MV-4-11 (cell line): ENCODE results near the gene PGBD5.

ENCODE experiments used
- DNase-seq: peaks from one replicate; lab custom pipeline; 2025; lab: John Stamatoyannopoulos, UW

The PGBD5 gene

DNA sequence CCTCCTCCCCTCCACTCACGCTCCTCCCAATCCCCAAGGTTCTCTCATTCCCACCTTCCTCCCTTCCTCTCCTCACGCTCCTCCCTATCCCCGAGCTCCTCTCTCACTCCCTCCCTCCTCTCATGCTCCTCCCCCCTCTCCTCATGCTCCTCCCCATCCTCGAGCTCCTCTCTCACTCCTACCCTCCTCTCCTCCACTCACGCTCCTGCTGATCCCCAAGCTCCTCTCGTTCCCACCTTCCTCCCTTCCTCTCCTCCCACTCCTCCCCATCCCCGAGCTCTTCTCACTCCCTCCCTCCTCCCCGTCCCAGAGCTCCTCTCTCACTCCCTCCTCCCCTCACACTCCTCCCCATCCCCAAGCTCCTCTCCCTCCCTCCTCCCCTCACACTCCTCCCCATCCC, 31.4 kb downstream of the PGBD5 start:
- DNase-seq = no peak

DNA sequence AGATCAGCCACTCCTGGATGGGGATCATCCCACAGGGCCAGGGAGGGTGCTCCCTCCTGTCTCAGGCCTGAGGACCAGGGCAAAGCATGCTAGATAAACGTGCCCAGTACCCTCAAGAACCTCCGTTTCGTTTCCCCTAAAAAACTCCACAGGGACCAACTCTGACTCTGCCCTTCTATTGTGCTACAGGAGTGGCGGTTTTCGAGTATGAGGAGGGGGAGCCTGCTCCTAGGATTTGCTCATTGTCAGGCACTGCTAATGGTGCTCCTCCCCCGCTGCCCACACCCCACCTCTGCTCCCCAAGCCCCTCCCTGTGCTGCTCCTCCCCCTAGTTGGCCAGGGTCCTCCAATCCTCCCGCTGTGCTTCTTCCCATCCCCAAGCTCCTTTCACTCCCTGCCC, 32.0 kb downstream of the PGBD5 start:
- DNase-seq = no peak

DNA sequence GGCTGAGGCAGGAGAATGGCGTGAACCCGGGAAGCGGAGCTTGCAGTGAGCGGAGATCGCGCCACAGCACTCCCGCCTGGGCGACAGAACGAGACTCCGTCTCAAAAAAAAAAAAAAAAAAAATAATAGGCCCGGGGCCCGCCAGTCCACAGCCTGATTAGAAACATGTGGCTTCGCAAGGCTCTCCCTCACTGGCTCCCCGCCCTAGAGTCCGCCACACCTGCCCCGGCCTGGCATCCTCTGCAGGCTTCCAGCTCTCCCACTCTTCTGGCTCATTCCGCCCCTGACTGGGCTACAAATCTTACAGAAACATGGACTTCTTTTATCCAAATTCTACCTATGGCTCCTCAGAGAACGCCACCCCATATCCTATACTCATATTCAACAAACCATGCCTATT, 32.4 kb downstream of the PGBD5 start:
- DNase-seq = no peak

DNA sequence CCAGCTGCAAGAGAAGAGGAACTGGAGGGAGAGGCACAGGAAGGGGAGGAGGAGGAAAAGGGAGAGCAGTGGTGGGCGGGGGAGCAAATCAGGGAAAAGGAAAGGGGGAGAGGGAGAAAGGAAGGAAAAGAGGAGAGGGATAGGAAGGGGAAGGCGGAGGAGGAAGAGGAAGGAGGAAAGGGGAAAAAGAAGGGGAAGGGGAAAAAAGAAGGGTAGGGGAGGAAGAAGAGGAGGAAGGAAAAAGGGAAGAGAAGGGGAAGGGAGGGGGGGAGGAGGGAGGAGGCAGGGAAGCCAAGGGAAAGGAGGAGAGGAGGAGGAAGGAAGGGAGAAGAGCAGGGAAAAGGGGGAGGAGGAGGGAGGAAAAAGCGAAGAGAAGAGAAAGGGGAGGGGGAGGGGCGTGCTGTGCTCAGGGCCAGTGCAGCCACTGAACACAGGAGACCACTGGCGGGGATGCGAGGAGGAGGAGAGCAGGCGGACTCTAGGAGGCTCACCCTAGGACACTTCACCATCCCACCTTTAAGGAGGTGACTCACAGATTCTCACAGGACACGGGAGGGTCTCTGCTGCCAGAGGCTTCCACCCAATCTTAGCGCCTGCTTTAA, 33.1 kb downstream of the PGBD5 start:
- DNase-seq = no peak

DNA sequence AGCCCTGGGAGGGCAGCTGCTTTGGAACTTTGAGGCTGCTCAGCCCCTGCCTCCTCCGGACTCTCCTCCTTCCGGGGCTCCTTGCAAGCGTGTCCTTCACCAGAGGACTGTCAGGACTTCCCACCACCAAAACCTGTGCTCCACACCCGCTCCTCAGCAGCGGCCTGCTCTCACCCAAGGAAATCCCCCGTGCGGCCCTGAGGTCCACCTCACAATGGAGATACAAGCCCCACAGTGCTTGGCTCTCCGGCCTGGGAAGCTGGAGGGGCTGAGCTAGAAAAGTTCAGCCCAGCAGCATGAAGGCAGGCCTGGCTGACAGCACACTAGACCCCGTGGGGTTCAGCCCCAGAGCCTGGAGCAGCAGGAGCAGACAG, 33.6 kb downstream of the PGBD5 start:
- no peak for DNase-seq

DNA sequence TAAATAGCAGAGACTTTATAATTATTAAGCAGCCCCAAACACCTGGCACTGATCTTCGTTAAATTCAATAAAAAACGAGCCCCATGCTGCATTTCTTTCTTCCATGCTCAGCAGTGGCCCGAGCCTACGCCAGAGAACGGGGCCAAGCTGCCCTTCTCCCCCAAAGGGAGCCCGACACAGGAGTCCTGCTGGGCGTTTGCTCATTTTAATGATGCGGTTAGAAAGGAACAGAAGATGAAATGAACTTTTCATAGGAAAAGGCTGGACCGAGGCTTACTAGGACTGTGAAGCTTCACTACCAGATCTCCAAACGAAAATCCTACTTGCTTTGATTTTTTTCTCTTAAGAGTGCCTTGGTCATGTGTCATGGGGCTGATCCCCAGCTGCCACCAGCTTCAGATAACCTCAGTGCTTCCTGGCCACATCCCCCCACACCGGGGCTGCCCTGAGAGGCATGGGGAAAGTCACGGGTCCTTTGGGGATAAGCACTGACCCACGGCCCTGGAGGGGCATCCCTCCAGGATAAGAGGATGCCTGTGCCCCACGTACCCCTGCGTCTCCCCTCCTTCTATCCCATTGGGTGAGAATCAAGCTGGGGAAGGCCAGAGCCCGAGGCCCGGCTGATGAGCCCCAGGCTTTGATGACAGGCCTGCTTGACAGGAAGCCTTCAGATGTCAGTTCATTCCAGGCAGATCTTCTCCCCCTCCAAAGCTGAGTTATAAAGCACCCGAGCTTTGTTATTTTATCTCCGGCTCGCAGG, 34.2 kb downstream of the PGBD5 start:
- no peak for DNase-seq

DNA sequence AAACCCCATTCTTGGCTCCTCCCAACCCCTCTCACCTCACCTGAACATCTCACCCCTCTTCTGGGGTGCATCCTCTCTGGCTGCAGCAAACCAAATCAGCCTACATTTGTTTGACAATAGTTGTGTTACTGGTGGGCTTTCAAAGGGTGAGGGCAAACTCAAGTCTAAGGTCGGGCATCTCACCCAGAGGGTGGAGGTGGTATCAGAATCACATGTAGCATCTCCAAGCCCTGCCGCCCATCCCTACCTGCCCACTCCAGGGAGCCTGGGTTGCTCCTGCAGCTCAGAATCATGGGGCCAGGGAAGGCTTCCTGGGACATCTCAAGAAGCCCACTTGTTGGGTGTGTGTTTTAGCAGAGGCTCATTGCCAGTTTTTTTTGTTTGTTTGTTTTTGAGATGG, 35.8 kb downstream of the PGBD5 start:
- DNase-seq = no peak

DNA sequence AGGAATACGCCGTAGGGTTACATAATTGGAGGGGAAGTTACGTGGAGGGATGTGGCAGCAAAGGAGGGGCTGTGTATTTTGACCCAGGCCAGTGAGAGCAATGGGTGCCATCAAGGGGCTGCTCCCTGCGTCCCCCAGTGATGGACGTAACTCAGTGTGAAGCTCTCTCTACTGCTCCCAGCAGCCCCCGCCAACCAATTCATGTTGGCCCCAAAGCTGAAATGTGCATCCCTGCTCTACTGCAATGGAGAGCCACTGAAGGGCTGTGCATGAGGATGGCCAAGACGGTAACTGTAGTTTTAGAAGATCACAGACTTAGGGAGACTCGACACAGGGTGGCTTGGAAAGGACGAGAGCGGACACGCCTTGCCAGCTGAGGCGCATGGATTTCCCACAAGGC, 38.3 kb downstream of the PGBD5 start:
- DNase-seq = no peak

DNA sequence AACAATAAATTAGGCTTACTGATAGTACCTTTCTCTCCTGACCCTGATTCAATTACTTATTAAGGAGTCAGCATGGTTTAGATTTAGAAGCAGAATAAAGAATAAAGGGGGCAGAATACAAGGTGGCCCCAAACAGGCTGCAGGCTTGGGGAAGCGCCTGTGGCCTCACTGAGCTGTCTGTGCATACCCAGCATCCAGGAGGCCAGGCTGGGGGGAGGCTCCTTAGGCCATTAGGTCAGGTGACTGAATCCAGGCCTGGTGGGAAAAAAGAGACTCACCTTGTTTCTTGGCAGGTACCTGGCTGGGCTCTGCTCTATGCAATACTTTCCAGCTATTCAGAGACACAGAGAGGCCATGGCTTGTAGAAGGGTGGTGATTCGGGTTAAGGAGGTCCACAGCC, 38.8 kb downstream of the PGBD5 start:
- no peak for DNase-seq

DNA sequence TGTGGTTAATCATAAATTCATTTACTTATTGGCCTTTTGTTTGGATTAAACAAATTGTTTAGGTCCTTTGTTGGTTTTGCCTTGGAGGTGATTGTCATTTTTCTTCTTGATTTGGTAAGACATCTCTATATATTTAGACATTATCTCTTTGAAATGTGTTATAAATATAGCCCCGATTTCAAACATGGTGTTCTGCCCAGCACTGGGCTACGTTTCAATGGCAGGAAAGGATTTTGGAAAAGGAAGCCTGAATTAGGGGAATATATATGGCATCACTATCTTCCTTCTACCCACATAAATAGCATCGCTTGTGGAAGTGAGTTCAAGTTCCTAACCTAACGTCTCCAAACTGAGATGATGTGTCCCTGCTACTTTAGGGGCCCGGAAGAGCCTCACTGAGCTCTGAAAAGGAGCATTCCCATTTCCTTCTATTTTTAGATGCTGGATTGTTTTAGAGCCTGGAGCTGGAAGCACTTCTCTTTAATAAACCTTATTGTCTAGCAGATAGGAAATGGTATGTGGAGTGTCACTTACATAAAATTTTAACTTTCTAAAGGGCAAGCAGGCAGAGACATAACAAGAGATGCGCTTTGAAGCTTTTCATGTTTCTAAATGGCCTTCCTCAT, 39.4 kb downstream of the PGBD5 start:
- DNase-seq = no peak

DNA sequence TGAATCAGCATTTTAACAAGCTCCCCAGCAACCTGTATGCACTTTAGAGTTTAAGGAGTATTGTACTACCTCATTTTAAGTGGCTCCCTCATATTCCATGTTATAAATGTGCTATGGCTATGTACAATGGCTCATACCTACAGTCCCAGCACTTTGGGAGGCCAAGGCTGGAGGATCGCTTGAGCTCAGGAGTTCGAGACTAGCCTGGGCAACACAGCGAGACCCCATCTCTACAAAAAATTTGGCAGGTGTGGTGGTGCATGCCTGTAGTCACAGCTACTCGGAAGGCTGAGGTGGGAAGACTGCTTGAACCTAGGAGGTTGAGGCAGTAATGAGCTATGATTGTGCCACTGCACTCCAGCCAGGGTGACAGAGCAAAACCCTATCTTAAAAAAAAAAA, 40.2 kb downstream of the PGBD5 start:
- no peak for DNase-seq

DNA sequence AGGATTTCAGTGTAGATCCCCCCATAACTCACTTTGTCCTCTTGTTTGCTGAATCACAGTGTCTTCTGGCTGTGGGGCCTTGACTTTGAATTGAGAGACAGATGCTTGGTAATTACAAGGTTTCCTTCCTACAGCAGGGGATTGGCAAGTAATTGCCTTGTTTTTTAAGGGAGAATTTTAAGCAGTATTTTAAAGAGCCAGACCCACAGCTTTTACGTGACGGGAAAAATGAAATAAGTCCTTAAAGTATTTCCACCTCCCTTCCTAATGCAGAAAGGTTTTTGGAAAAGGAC, 41.0 kb downstream of the PGBD5 start:
- DNase-seq = no peak

DNA sequence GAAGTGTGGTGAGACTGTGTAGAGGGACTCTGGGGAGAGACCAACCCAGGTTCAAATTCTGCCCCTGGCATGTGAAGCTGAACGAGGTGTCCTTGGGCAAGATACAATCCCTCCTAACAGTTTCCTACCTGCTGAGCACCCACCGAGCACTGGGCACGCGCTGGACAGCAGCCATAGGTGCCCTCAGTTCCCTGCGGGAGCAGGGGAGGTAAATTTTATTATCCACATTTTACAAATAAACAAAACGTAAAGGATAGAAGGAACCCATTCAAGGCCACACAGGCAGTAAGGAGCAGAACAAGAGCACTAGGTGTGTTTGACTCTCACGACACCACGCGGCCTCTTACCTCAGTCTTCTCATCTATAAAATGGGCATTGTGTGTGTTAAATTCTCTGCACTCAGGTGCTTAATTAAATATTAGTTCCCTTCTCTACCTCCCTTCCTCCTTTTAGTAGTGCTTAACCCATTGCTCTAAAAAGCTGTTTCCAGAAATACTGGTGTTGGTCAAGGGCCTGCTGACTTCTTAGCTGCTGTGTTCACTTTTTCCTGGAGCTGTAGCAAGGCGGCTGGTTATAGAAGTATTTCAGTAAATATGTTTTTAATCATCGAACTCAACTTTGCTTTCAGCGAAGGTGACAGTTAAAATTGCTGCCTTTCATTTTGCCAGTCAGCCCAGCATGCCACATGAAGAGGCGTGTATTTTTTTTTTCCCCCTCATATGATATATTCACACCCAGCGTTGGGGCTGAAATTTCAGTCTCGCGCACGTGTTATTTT, 41.6 kb downstream of the PGBD5 start:
- no peak for DNase-seq

DNA sequence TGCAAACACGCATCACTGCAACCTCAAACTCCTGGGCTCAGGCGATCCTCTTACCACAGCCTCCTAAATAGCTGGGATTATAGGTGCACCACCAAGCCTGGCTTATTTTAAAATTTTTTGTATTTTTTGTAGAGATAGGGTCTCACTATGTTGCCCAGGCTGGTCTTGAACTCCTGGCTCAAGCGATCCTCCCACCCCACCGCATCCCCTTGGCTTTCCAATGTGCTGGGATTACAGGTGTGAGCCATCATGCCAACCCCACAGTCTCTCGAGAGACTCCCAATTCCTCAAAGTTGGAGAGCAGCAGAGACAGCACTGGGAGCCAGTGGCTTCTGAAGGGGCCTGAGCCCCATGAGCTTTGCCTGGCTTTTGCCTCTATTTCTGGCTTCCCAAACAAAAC, 42.7 kb downstream of the PGBD5 start:
- no peak for DNase-seq

DNA sequence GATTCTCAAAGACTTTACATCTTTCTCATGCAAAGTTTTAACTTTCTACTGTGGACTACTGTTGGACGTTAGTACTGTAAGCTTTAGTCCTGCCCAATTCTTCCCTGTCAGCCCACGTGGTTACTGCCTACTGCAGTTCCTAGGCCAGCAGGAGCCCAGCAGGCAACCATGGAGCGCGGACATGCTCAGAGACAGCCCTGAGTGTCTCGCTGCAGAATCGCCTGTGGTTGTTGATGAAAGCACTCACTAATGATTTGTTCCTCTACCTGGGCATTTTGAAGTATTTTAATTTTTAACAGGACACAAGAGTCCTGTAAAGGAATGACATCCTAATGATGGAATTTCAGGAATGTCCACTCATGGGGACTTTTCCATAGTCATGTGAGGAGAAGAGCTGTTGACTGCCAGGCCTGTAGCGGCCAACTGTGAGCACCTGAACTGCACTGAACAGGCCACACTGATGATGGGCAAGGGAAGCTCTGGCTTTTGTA, 44.1 kb downstream of the PGBD5 start:
- no peak for DNase-seq

DNA sequence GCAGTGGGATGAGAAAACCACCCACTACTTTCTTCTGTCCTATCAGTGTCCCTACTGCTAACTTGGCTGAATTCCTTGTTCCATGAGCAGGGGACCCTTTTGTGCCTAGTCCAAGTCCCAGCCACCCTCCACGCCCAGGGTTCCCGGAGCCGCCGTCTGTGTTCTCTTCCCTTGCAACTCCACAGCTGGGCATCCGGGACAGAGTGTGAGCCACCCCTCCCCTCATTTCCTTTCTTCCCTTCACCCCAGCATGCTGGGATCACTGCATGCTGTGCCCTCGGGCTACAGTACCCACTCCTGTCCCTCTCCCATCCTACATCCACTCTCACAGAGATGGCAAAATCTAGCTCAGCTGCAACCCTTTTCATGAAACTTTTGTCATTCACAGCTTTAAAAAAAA, 44.5 kb downstream of the PGBD5 start:
- DNase-seq = no peak

DNA sequence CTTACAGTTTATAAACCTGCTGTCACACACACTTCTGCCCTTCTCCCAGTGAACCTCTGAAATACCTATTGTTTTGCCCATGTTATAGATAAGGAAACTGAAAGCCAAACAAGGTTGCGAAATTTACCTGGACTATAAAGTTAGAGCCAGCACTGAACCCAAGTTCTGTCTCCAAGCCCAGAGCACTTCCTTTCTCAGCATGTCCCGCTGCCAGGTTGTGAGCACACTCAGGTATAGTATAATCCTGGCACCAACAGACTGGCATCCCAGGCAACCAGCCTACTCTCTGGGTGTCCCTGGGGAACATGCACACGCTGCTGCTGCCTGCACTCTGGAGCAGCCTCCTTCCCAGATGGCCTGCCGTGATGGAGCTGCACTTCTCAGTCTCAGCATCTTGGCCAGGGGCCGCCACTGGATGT, 45.1 kb downstream of the PGBD5 start:
- DNase-seq = no peak

DNA sequence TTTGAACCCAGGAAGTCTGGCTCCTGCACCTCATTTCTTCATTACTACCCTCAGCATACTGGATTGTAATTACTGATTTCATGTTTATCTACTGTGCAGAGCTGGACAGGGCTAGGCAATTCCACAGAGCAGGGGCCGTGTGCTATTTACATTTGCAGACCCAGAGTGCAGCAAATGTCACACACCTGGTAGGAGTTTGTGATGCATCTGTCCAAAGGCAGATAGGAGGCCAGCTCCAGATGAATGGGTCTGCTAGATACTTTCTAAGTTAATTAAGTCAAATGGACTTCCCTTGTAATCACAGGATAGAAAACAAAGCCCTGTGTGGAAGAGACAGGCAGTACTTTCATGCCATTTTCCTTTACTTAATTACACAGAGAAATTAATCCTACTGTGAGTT, 46.2 kb downstream of the PGBD5 start:
- DNase-seq = no peak

DNA sequence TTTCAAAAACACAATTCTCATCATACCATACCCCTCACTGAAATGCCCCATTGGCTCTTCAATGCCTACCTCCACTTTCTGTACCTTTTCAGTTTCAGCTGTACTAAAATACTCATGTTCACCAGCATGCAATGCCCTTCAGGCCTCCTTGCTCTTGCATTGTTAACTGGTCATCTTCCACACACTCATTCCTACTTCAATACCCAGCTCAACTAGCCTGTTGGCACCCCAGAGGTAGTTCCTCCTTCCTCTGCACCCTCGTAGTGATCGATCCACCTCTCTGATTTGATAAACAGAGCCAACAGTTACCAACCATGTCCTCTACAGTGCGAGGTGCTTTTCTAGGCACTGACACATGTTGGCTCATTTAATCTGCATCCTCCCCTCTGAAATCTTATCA, 46.7 kb downstream of the PGBD5 start:
- DNase-seq = no peak

DNA sequence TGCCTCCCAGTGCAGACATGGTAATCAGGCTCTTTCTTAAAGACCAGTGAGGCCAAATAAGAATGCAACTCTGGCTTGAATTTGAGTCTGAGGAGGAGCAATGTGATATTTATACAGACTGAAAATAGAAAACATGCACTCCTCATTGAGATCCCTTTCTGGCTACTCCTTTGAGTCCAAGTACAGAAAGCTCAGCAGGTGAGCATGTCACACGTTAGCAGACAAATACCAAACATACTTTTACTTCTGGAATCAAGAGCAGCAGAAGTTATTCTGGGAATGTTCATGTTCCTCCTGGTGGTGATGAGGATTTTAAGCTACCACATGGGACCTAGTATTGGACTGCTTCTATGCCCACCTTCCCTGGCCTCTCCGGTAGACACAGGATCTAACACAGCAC, 48.3 kb downstream of the PGBD5 start:
- DNase-seq = no peak

DNA sequence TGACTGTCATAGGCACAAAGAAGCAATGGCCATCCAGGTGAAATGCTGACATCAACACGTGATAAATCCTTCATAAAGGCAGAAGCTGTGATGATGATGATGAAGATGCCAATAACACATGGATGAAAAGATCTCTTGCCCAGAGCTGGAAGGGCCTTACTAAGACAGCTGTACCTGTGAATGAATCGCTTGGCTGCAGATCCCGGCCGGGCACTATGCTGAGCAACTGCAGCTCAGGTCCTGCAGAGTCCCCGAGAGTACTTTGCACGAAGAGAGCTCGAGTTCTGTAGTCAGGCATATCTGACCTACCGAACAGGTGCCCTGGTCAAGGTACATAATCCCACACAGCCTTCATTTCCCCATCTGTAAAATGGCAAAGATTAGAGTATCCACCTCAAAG, 48.8 kb downstream of the PGBD5 start:
- no peak for DNase-seq

DNA sequence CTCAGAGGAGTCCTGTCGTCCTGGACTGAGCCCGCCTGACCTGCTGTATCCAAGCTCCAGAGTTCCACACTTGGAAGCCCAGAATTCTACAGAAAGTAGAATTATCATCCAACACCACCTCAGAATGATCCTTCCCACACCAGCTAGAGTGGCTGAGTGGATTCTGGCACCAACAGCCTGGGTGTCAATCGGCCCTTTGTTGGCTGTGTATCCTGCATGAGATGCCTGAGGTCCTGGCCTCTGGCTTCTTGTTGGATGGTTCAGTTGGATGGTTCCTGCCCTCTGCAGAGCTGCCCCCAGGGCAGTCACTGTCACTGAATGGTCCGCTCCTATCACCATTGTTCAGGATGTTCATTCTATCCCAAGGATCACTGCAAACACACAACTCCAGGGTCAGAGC, 49.8 kb downstream of the PGBD5 start:
- no peak for DNase-seq

DNA sequence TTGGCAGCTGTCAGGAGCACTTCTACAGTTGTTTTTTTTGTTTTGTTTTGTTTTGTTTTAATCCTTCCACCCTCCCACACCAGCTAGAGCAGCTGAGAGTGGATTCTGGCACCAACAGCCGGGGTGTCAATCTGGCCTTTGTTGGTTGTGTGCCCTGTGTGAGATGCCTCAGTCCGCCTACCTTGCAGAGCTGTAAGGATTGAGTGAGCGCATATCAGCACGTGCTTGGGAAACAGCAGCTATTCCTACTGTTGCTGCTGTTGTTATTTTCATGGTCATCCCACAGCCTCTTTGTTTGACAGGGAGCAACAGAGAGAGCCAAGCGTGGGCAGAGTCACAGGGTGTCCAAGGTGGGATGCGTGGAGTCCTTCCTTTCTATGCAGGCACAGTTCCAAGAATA, 50.4 kb downstream of the PGBD5 start:
- DNase-seq = no peak
